Measurements from ENCODE around the gene UGT1A10.

DNA sequence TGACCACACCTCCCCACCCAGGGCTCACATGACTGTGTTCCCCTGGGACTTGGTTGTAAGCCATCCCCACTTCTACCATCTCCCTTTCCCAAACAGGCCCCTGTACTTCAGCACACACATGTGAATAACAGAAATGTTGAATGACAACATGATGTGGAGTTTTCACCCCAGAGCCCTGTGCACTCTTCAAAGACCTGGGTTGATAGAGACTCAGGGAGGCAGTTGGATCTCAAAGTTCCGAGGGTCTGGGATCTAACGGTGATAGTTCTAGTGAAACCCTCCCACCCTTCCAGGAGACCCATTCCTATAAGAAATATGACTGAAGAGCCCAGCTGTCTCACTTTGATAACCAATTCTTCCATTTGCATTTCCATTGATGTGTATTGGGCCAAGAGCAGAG lies 141.8 kb downstream of the UGT1A10 start, which contains the start of gene MROH2A:
- TF ChIP-seq, protein P1, sequence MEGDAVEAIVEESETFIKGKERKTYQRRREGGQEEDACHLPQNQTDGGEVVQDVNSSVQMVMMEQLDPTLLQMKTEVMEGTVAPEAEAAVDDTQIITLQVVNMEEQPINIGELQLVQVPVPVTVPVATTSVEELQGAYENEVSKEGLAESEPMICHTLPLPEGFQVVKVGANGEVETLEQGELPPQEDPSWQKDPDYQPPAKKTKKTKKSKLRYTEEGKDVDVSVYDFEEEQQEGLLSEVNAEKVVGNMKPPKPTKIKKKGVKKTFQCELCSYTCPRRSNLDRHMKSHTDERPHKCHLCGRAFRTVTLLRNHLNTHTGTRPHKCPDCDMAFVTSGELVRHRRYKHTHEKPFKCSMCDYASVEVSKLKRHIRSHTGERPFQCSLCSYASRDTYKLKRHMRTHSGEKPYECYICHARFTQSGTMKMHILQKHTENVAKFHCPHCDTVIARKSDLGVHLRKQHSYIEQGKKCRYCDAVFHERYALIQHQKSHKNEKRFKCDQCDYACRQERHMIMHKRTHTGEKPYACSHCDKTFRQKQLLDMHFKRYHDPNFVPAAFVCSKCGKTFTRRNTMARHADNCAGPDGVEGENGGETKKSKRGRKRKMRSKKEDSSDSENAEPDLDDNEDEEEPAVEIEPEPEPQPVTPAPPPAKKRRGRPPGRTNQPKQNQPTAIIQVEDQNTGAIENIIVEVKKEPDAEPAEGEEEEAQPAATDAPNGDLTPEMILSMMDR (conservative IDR thresholded peaks at IDR 0.05; ENCODE audit: low read depth, low read length) = no peak
- TF ChIP-seq EZH2 (IDR thresholded peaks at IDR 0.05; ENCODE audit: borderline replicate concordance, low read depth, low read length, poor library complexity, severe bottlenecking) = no peak
